Effector CD4-positive, alpha-beta T cell (primary cell): ENCODE data around the gene TRABD.
"Not testable (repeated sequence)": the region's sequence is repeated elsewhere in the genome, so short reads cannot be mapped to it uniquely, and the experiment has no call there.

Experiments used
- DNase-seq: peaks from one replicate; pipeline ENCODE4 v3.0.0-alpha.2; 2020
- total RNA-seq: gene quantifications from one replicate; lab custom pipeline; 2026; lab: John Stamatoyannopoulos, UW

Gene TRABD
- 143 reads per million, percentile 88 among the genes with 10 or more reads in this experiment for total RNA-seq

- DNase-seq: peak; percentile 84
These were observed at the start of gene TRABD for GRCh38 chr22:50185375-50186087. TSS of gene TRABD (plus strand) at chr22:50185913. CDS start at chr22:50193061, 7,148 bp downstream.

GRCh38 chr22:50136581-50137015 is 49.1 kb upstream of the TRABD start:
- no peak for DNase-seq

- not testable (repeated sequence) for DNase-seq
These were observed 48.4 kb upstream of the TRABD start for GRCh38 chr22:50137277-50137676.

- no peak for DNase-seq
These were observed 47.7 kb upstream of the TRABD start for GRCh38 chr22:50138041-50138440.

- DNase-seq: no peak
These were observed 46.7 kb upstream of the TRABD start for GRCh38 chr22:50138988-50139387.

- DNase-seq: no peak
These were observed 45.8 kb upstream of the TRABD start for GRCh38 chr22:50139843-50140415.

- no peak for DNase-seq
These were observed 45.1 kb upstream of the TRABD start for GRCh38 chr22:50140615-50141014.

- no peak for DNase-seq
These were observed 44.3 kb upstream of the TRABD start for GRCh38 chr22:50141462-50141861.

- no peak for DNase-seq
These were observed 43.8 kb upstream of the TRABD start for GRCh38 chr22:50141891-50142363.

GRCh38 chr22:50143096-50143495 is 42.6 kb upstream of the TRABD start:
- DNase-seq: no peak

- no peak for DNase-seq
These were observed 41.6 kb upstream of the TRABD start for GRCh38 chr22:50144005-50144614.

GRCh38 chr22:50145721-50146438 is 39.8 kb upstream of the TRABD start:
- DNase-seq: no peak

GRCh38 chr22:50146439-50147238 is 39.1 kb upstream of the TRABD start:
- no peak for DNase-seq

- DNase-seq: not testable (repeated sequence)
These were observed 38.2 kb upstream of the TRABD start for GRCh38 chr22:50147258-50148165.

GRCh38 chr22:50148166-50148500 is 37.6 kb upstream of the TRABD start:
- DNase-seq: no peak

- DNase-seq: peak; percentile 62
These were observed 36.6 kb upstream of the TRABD start for GRCh38 chr22:50148991-50149721.

GRCh38 chr22:50150161-50151129 is 35.3 kb upstream of the TRABD start:
- no peak for DNase-seq

GRCh38 chr22:50151571-50152537 is 33.9 kb upstream of the TRABD start:
- no peak for DNase-seq
